Loucy (cell line): ENCODE measurements around the gene GIPC1.
"Not testable (repeated sequence)": the region's sequence is repeated elsewhere in the genome, so short reads cannot be mapped to it uniquely, and the experiment has no call there.

Experiments used
- H2AFZ ChIP-seq: fragments of 200-600 bp; sonication (generic); 2 replicates; pipeline ENCODE4 v1.6.0; 2016; ENCODE audit warnings: antibody characterized with exemption, mild to moderate bottlenecking, low read length, moderate library complexity
- H3F3A ChIP-seq: fragments of 200-600 bp; 2 replicates; pipeline ENCODE4 v1.6.0; 2016; ENCODE audit warnings: antibody characterized with exemption, low read depth, mild to moderate bottlenecking
- H3K27me3 ChIP-seq: fragments of 200-600 bp; sonication (generic); 2 replicates; pipeline ENCODE4 v1.6.1; 2014; ENCODE audit warnings: low read length, mild to moderate bottlenecking; ENCODE audit not compliant: insufficient read depth, poor library complexity, severe bottlenecking
- H3K36me3 ChIP-seq: fragments of 200-600 bp; sonication (generic); 2 replicates; pipeline ENCODE4 v1.6.1; 2016; ENCODE audit warnings: low read length; ENCODE audit not compliant: insufficient read depth
- H3K4me1 ChIP-seq: fragments of 200-600 bp; sonication (generic); 2 replicates; pipeline ENCODE4 v1.5.1; 2014; ENCODE audit warnings: low read length, mild to moderate bottlenecking; ENCODE audit not compliant: insufficient read depth, poor library complexity, severe bottlenecking
- H3K4me2 ChIP-seq: fragments of 200-600 bp; sonication (generic); 2 replicates; pipeline ENCODE4 v1.6.0; 2014; ENCODE audit warnings: antibody characterized with exemption, low read length, low read depth, mild to moderate bottlenecking; ENCODE audit not compliant: poor library complexity, severe bottlenecking
- H3K4me3 ChIP-seq: fragments of 200-600 bp; sonication (generic); 2 replicates; pipeline ENCODE4 v1.5.1; 2014; ENCODE audit warnings: low read length, mild to moderate bottlenecking, mixed read lengths; ENCODE audit not compliant: poor library complexity, severe bottlenecking
- H3K79me2 ChIP-seq: fragments of 200-600 bp; sonication (generic); 2 replicates; pipeline ENCODE4 v1.6.1; 2014; ENCODE audit warnings: low read length; ENCODE audit not compliant: insufficient read depth
- H3K9ac ChIP-seq: fragments of 200-600 bp; sonication (generic); 2 replicates; pipeline ENCODE4 v1.6.0; 2014; ENCODE audit warnings: mild to moderate bottlenecking, low read depth, low read length, moderate library complexity; ENCODE audit not compliant: poor library complexity, severe bottlenecking
- H3K9me2 ChIP-seq: fragments of 200-600 bp; sonication (generic); replicated peaks from 2 replicates; pipeline ENCODE4 v1.6.1; 2016; ENCODE audit warnings: low read depth, low read length, mixed read lengths
- H3K9me3 ChIP-seq: fragments of 200-600 bp; sonication (generic); 2 replicates; pipeline ENCODE4 v1.6.1; 2014; ENCODE audit warnings: mild to moderate bottlenecking, antibody characterized with exemption, low read length, low read depth; ENCODE audit not compliant: insufficient read depth
- H4K20me1 ChIP-seq: fragments of 200-600 bp; sonication (generic); 2 replicates; pipeline ENCODE4 v1.6.0; 2014; ENCODE audit warnings: antibody characterized with exemption, low read length, mild to moderate bottlenecking; ENCODE audit not compliant: insufficient read depth, poor library complexity, severe bottlenecking
- EZH2phosphoT487 ChIP-seq: fragments of 200-600 bp; IDR thresholded peaks from 2 replicates; pipeline ENCODE4 v1.6.1; 2018; ENCODE audit warnings: antibody characterized with exemption, mild to moderate bottlenecking, moderate library complexity, borderline replicate concordance
- TF ChIP-seq, protein P1 (sequence below): fragments of 200-600 bp; sonication (generic); conservative IDR thresholded peaks from 2 replicates; pipeline ENCODE4 v1.5.1; 2014; ENCODE audit warnings: mild to moderate bottlenecking, antibody characterized with exemption, low read length

Gene GIPC1

DNA sequence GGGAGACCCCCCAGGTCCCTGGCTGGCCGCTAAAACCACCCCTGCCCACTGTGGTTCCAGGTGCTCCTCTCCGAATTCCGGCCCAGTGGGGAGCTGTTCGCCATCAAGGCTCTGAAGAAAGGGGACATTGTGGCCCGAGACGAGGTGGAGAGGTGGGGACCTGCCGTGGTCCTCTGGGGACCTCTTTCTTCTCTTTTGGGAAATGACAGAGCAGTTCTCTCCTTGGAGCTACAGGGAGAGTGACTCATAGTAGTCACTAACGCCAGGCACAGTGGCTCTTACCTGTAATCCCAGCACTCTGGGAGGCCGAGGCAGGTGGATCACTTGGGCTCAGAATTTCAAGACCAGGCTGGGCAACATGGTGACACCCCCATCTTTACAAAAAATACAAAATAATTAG lies 28.1 kb downstream of the GIPC1 start:
- no peak overlapping the region for H2AFZ ChIP-seq
- no peaks in the 10 kb centered on the region for H4K20me1 ChIP-seq
- TF ChIP-seq EZH2phosphoT487, result no peak
- TF ChIP-seq, protein P1, sequence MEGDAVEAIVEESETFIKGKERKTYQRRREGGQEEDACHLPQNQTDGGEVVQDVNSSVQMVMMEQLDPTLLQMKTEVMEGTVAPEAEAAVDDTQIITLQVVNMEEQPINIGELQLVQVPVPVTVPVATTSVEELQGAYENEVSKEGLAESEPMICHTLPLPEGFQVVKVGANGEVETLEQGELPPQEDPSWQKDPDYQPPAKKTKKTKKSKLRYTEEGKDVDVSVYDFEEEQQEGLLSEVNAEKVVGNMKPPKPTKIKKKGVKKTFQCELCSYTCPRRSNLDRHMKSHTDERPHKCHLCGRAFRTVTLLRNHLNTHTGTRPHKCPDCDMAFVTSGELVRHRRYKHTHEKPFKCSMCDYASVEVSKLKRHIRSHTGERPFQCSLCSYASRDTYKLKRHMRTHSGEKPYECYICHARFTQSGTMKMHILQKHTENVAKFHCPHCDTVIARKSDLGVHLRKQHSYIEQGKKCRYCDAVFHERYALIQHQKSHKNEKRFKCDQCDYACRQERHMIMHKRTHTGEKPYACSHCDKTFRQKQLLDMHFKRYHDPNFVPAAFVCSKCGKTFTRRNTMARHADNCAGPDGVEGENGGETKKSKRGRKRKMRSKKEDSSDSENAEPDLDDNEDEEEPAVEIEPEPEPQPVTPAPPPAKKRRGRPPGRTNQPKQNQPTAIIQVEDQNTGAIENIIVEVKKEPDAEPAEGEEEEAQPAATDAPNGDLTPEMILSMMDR, result no peak
- H3K4me2 ChIP-seq, result no peak overlapping the region
- no peaks in the 10 kb centered on the region for H3K9me2 ChIP-seq
- no peaks in the 10 kb centered on the region for H3K27me3 ChIP-seq
- no peak overlapping the region for H3K4me3 ChIP-seq
- no peaks in the 10 kb centered on the region for H3K79me2 ChIP-seq
- no peak overlapping the region for H3K9ac ChIP-seq
- H3K4me1 ChIP-seq, result no peaks in the 10 kb centered on the region
- H3F3A ChIP-seq, result no peaks in the 10 kb centered on the region
- H3K9me3 ChIP-seq, result no peaks in the 10 kb centered on the region
- H3K36me3 ChIP-seq, result peaks cover 53% of the 10 kb centered on the region; the same call in 1 of the 2 replicates

DNA sequence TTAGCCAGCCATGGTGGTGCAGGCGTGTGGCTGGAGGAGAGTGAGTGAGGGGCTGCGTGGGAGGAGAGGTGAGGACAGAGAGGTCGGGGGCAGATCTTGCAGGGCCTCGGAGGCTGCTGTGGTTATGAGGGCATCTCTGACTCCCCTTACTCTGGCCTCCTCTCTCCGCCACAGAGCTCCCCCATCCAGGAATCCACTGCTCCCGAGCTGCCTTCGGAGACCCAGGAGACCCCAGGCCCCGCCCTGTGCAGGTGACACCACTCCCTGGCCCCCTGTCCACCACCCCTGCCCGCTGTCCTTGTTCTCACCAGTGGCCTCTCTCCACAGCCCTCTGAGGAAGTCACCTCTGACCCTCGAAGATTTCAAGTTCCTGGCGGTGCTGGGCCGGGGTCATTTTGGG lies 28.5 kb downstream of the GIPC1 start:
- Histone ChIP-seq H3K4me3 (no peak overlapping the region), H3K9me3 (no peaks in the 10 kb centered on the region), H3K79me2 (no peaks in the 10 kb centered on the region), H3K4me2 (no peak overlapping the region), H4K20me1 (no peaks in the 10 kb centered on the region), H3F3A (no peaks in the 10 kb centered on the region), H3K9me2 (no peaks in the 10 kb centered on the region), H3K27me3 (no peaks in the 10 kb centered on the region), H3K36me3 (peaks cover 53% of the 10 kb centered on the region; the same call in 1 of the 2 replicates), H3K4me1 (no peaks in the 10 kb centered on the region), H2AFZ (no peak overlapping the region), H3K9ac (no peak overlapping the region)
- TF ChIP-seq, protein P1, result no peak
- TF ChIP-seq EZH2phosphoT487, result no peak

DNA sequence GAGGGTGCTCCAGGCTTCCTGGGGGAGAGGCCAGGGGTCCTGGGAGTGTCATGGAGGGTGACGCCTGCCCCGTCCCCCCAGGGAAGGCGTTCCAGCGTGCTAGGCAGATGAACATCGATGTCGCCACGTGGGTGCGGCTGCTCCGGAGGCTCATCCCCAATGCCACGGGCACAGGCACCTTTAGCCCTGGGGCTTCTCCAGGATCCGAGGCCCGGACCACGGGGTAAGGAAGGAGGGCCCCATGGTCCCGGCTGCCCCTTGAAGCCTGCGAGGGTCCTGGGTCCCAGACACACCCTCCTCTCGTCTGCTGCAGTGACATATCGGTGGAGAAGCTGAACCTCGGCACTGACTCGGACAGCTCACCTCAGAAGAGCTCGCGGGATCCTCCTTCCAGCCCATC lies 32.2 kb downstream of the GIPC1 start:
- Histone ChIP-seq H3K9ac (no peak overlapping the region), H3K4me1 (no peaks in the 10 kb centered on the region), H3K36me3 (peaks cover 56% of the 10 kb centered on the region; the same call in 1 of the 2 replicates), H2AFZ (no peak overlapping the region), H4K20me1 (no peaks in the 10 kb centered on the region), H3K27me3 (no peaks in the 10 kb centered on the region), H3K9me3 (no peaks in the 10 kb centered on the region), H3K4me3 (no peak overlapping the region), H3K79me2 (no peaks in the 10 kb centered on the region), H3F3A (no peaks in the 10 kb centered on the region), H3K9me2 (no peaks in the 10 kb centered on the region), H3K4me2 (no peak overlapping the region)
- TF ChIP-seq, protein P1, result no peak
- no peak for TF ChIP-seq EZH2phosphoT487

DNA sequence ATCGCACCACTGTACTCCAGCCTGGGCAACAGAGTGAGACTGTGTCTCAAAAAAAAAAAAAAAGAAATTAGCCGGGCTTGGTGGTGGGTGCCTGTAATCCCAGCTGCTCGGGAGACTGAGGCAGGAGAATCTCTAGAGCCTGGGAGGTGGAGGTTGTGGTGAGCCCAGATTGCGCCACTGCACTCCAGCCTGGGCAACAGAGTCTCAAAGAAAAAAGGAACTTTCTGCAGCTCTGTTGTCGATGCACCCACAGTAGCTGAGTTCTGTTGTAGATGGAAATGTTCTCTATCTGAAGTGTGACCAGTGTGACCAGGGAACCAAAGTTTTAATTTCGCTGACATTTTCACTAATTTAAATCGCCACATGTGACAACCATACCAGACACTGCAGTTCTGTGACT lies 33.5 kb downstream of the GIPC1 start:
- H3K9ac ChIP-seq, H3K4me3 ChIP-seq, H3K9me3 ChIP-seq, H3K9me2 ChIP-seq, H2AFZ ChIP-seq, H3K79me2 ChIP-seq, H3K4me2 ChIP-seq, H3K4me1 ChIP-seq, H3K27me3 ChIP-seq, H4K20me1 ChIP-seq, H3F3A ChIP-seq: not testable (repeated sequence)
- H3K36me3 ChIP-seq, result peaks cover 54% of the 10 kb centered on the region; the same call in 1 of the 2 replicates
